HG02571 (cell line): Measurements from ENCODE around the gene EXOC2.
"Not testable (repeated sequence)": the region's sequence is repeated elsewhere in the genome, so short reads cannot be mapped to it uniquely, and the experiment has no call there.

Source experiments
- ATAC-seq: cut with Tn5 transposase; IDR thresholded peaks from one replicate; pipeline ENCODE4 v1.9.1; 2021; ENCODE audit warnings: mild to moderate bottlenecking, moderate library complexity; ENCODE audit not compliant: unreplicated experiment

Gene EXOC2

GRCh38 chr6:683742-684440, 9.0 kb downstream of the EXOC2 start:
- no peak for ATAC-seq

- no peak for ATAC-seq
These were observed 12.1 kb downstream of the EXOC2 start for GRCh38 chr6:680666-681340.

- ATAC-seq, result no peak
These were observed 12.7 kb downstream of the EXOC2 start for GRCh38 chr6:680251-680650.

GRCh38 chr6:679282-679681, 13.7 kb downstream of the EXOC2 start:
- ATAC-seq, result no peak

GRCh38 chr6:678520-678919, 14.4 kb downstream of the EXOC2 start:
- no peak for ATAC-seq

GRCh38 chr6:677919-678318, 15.0 kb downstream of the EXOC2 start:
- no peak for ATAC-seq

- no peak for ATAC-seq
These were observed 18.0 kb downstream of the EXOC2 start for GRCh38 chr6:674956-675355.

GRCh38 chr6:674406-674805, 18.5 kb downstream of the EXOC2 start:
- ATAC-seq, result no peak

GRCh38 chr6:667253-667927, 25.5 kb downstream of the EXOC2 start:
- ATAC-seq, result no peak

- ATAC-seq, result no peak
These were observed 27.3 kb downstream of the EXOC2 start for GRCh38 chr6:665403-666267.

GRCh38 chr6:663788-664187, 29.2 kb downstream of the EXOC2 start:
- ATAC-seq, result not testable (repeated sequence)

GRCh38 chr6:659716-660581, 33.0 kb downstream of the EXOC2 start:
- ATAC-seq, result no peak

- no peak for ATAC-seq
These were observed 34.7 kb downstream of the EXOC2 start for GRCh38 chr6:658244-658643.

- no peak for ATAC-seq
These were observed 35.2 kb downstream of the EXOC2 start for GRCh38 chr6:657743-658142.

GRCh38 chr6:656460-657252, 36.3 kb downstream of the EXOC2 start, which contains the start of gene HUS1B:
HUS1B (minus strand) TSS chr6:657100; CDS start chr6:656944, 156 bp downstream.
- ATAC-seq, result no peak

- ATAC-seq, result no peak
These were observed 38.8 kb downstream of the EXOC2 start for GRCh38 chr6:654136-654535.

- no peak for ATAC-seq
These were observed 40.1 kb downstream of the EXOC2 start for GRCh38 chr6:652865-653264.

- no peak for ATAC-seq
These were observed 42.8 kb downstream of the EXOC2 start for GRCh38 chr6:650098-650497.

- ATAC-seq, result no peak
These were observed 50.1 kb downstream of the EXOC2 start for GRCh38 chr6:642805-643204.
